Posterior cingulate gyrus (tissue), 11 donors: ENCODE data around the gene MMP28.

Experiments
- DNase-seq, 10 donors: peaks; one replicate each; pipeline versions ENCODE4 v3.0.0 to v3.0.0-alpha.2; 2020 to 2021; ENCODE audit warnings: mixed read lengths in 3 of 10
- intact Hi-C: fragments of 100-400 bp; cut with DNase I; formaldehyde crosslinking; loops from one replicate; pipeline ENCODE4 v1.15.1; 2023

The MMP28 gene

GRCh38 chr17:35795007-35795870 lies at the start of gene MMP28:
Gene MMP28 (minus strand): TSS chr17:35795641. CDS start chr17:35795377, 264 bp downstream.
- intact Hi-C loops: no loop called here
- DNase-seq: peak in 3 of 10 donors; percentile 30 to 85 (median 78)

- intact Hi-C loops: no loop called here
Measured at GRCh38 chr17:35844547-35844946, 49.1 kb upstream of the MMP28 start.

GRCh38 chr17:35843698-35844097 lies 48.3 kb upstream of the MMP28 start:
- intact Hi-C loops: no loop called here
- no peak for DNase-seq

More at GRCh38 chr17:35844547-35844946, 49.1 kb upstream of the MMP28 start:
- peak in 1 of 10 donors; percentile 51 for DNase-seq

GRCh38 chr17:35842239-35842638 lies 46.8 kb upstream of the MMP28 start:
- intact Hi-C loops: no loop called here
- DNase-seq: no peak

GRCh38 chr17:35841505-35841904 lies 46.1 kb upstream of the MMP28 start:
- intact Hi-C loops: no loop called here
- DNase-seq: peak in 1 of 10 donors; percentile 68

GRCh38 chr17:35841101-35841500 lies 45.7 kb upstream of the MMP28 start:
- intact Hi-C loops: no loop called here
- no peak for DNase-seq

- intact Hi-C loops: no loop called here
- no peak for DNase-seq
Measured at GRCh38 chr17:35825206-35825605, 29.8 kb upstream of the MMP28 start.

GRCh38 chr17:35821308-35821707 lies 25.9 kb upstream of the MMP28 start:
- no peak for DNase-seq
- intact Hi-C loops: no loop called here

- intact Hi-C loops: no loop called here
Measured at GRCh38 chr17:35819455-35819854, 24.0 kb upstream of the MMP28 start.

GRCh38 chr17:35817196-35817595 lies 21.8 kb upstream of the MMP28 start:
- no peak for DNase-seq
- intact Hi-C loops: no loop called here

More at GRCh38 chr17:35819455-35819854, 24.0 kb upstream of the MMP28 start:
- no peak for DNase-seq

- DNase-seq: no peak
- intact Hi-C loops: no loop called here
Measured at GRCh38 chr17:35816723-35817122, 21.3 kb upstream of the MMP28 start.

- intact Hi-C loops: no loop called here
- DNase-seq: no peak
Measured at GRCh38 chr17:35812456-35812855, 17.0 kb upstream of the MMP28 start.

GRCh38 chr17:35811759-35812158 lies 16.3 kb upstream of the MMP28 start:
- DNase-seq: no peak
- intact Hi-C loops: no loop called here

- DNase-seq: no peak
- intact Hi-C loops: loop anchor here (1.0 to 5.0 kb wide), 2 partner anchors 46 to 243 kb away; no protein-coding TSS in a partner anchor
Measured at GRCh38 chr17:35809855-35810461, 14.5 kb upstream of the MMP28 start.

GRCh38 chr17:35808962-35809854 lies 13.8 kb upstream of the MMP28 start, which contains the start of gene TAF15:
Gene TAF15 (plus strand): TSS chr17:35809484. CDS start chr17:35809570, 86 bp downstream.
- intact Hi-C loops: loop anchor here (1.0 to 5.0 kb wide), 2 partner anchors 45 to 242 kb away; no protein-coding TSS in a partner anchor
- peak; percentile 96 to 100 (median 98) for DNase-seq

GRCh38 chr17:35808240-35808961 lies 13.0 kb upstream of the MMP28 start:
- DNase-seq: no peak
- intact Hi-C loops: loop anchor here (5.0 kb wide), 1 partner anchor 241 kb away; no protein-coding TSS in a partner anchor

GRCh38 chr17:35807371-35808144 lies 12.1 kb upstream of the MMP28 start:
- DNase-seq: no peak
- intact Hi-C loops: loop anchor here (5.0 kb wide), 1 partner anchor 240 kb away; no protein-coding TSS in a partner anchor

- intact Hi-C loops: loop anchor here (1.0 to 5.0 kb wide), 2 partner anchors 40 to 237 kb away; no protein-coding TSS in a partner anchor
- DNase-seq: no peak
Measured at GRCh38 chr17:35804658-35805192, 9.3 kb upstream of the MMP28 start.
